Activated naive CD8-positive, alpha-beta T cell (primary cell): ENCODE data around the gene TMEM62.
"Not testable (repeated sequence)": the region's sequence is repeated elsewhere in the genome, so short reads cannot be mapped to it uniquely, and the experiment has no call there.

ENCODE experiments used
- H3K27ac Mint-ChIP-seq: one replicate; pipeline ENCODE4 v1.8.0; 2021; ENCODE audit warnings: mixed read lengths
- H3K27me3 Mint-ChIP-seq: one replicate; pipeline ENCODE4 v1.8.0; 2021; ENCODE audit warnings: mixed read lengths
- H3K36me3 Mint-ChIP-seq: one replicate; pipeline ENCODE4 v1.8.0; 2021; ENCODE audit warnings: mixed read lengths
- H3K4me1 Mint-ChIP-seq: one replicate; pipeline ENCODE4 v1.8.0; 2021; ENCODE audit warnings: low read depth, mixed read lengths
- H3K4me3 Mint-ChIP-seq: one replicate; pipeline ENCODE4 v1.8.0; 2021; ENCODE audit warnings: mild to moderate bottlenecking, mixed read lengths
- H3K9me3 Mint-ChIP-seq: one replicate; pipeline ENCODE4 v1.8.0; 2021; ENCODE audit warnings: low read depth, mixed read lengths

Gene TMEM62

GRCh38 chr15:43215961-43216360 is 82.6 kb downstream of the TMEM62 start:
- Mint-ChIP-seq H3K27ac (no peak overlapping the region), H3K4me3 (no peak overlapping the region), H3K4me1 (no peaks in the 10 kb centered on the region), H3K36me3 (no peaks in the 10 kb centered on the region), H3K27me3 (no peaks in the 10 kb centered on the region), H3K9me3 (no peaks in the 10 kb centered on the region)

- H3K27ac Mint-ChIP-seq = no peak overlapping the region
- no peaks in the 10 kb centered on the region for H3K9me3 Mint-ChIP-seq
- H3K27me3 Mint-ChIP-seq = no peaks in the 10 kb centered on the region
- no peaks in the 10 kb centered on the region for H3K4me1 Mint-ChIP-seq
- no peaks in the 10 kb centered on the region for H3K36me3 Mint-ChIP-seq
- H3K4me3 Mint-ChIP-seq = no peak overlapping the region
Measured at GRCh38 chr15:43218908-43219706, 85.7 kb downstream of the TMEM62 start.

GRCh38 chr15:43219929-43220928 is 86.8 kb downstream of the TMEM62 start:
- no peak overlapping the region for H3K27ac Mint-ChIP-seq
- no peaks in the 10 kb centered on the region for H3K36me3 Mint-ChIP-seq
- no peaks in the 10 kb centered on the region for H3K4me1 Mint-ChIP-seq
- no peaks in the 10 kb centered on the region for H3K27me3 Mint-ChIP-seq
- no peak overlapping the region for H3K4me3 Mint-ChIP-seq
- H3K9me3 Mint-ChIP-seq = no peaks in the 10 kb centered on the region

GRCh38 chr15:43220991-43221403 is 87.6 kb downstream of the TMEM62 start, which contains the start of gene EPB42:
EPB42 (minus strand) TSS chr15:43221018; CDS start chr15:43220825, 193 bp downstream.
- H3K9me3 Mint-ChIP-seq = no peaks in the 10 kb centered on the region
- H3K36me3 Mint-ChIP-seq = no peaks in the 10 kb centered on the region
- H3K4me1 Mint-ChIP-seq = peaks cover 7% of the 10 kb centered on the region
- H3K4me3 Mint-ChIP-seq = no peak within 1 kb of the TSS
- H3K27me3 Mint-ChIP-seq = peaks cover 1% of the 10 kb centered on the region
- H3K27ac Mint-ChIP-seq = no peak within 1 kb of the TSS

GRCh38 chr15:43221422-43221821 is 88.0 kb downstream of the TMEM62 start:
- H3K36me3 Mint-ChIP-seq = no peaks in the 10 kb centered on the region
- peaks cover 1% of the 10 kb centered on the region for H3K27me3 Mint-ChIP-seq
- peaks cover 8% of the 10 kb centered on the region for H3K4me1 Mint-ChIP-seq
- no peak overlapping the region for H3K4me3 Mint-ChIP-seq
- no peak overlapping the region for H3K27ac Mint-ChIP-seq
- H3K9me3 Mint-ChIP-seq = no peaks in the 10 kb centered on the region

- H3K27ac Mint-ChIP-seq = no peak overlapping the region
- H3K9me3 Mint-ChIP-seq = no peaks in the 10 kb centered on the region
- peaks cover 8% of the 10 kb centered on the region for H3K4me1 Mint-ChIP-seq
- H3K4me3 Mint-ChIP-seq = peak overlapping the region; percentile 47
- H3K36me3 Mint-ChIP-seq = no peaks in the 10 kb centered on the region
- peaks cover 5% of the 10 kb centered on the region for H3K27me3 Mint-ChIP-seq
Measured at GRCh38 chr15:43225201-43225949, 92.0 kb downstream of the TMEM62 start.

GRCh38 chr15:43225950-43226255 is 92.5 kb downstream of the TMEM62 start:
- H3K9me3 Mint-ChIP-seq, H3K4me1 Mint-ChIP-seq, H3K27me3 Mint-ChIP-seq, H3K27ac Mint-ChIP-seq, H3K36me3 Mint-ChIP-seq: not testable (repeated sequence)
- peak overlapping the region; percentile 47 for H3K4me3 Mint-ChIP-seq

- peaks cover 5% of the 10 kb centered on the region for H3K27me3 Mint-ChIP-seq
- H3K9me3 Mint-ChIP-seq = no peaks in the 10 kb centered on the region
- peaks cover 8% of the 10 kb centered on the region for H3K4me1 Mint-ChIP-seq
- H3K36me3 Mint-ChIP-seq = no peaks in the 10 kb centered on the region
- H3K27ac Mint-ChIP-seq = no peak overlapping the region
- no peak overlapping the region for H3K4me3 Mint-ChIP-seq
Measured at GRCh38 chr15:43226436-43227305, 93.3 kb downstream of the TMEM62 start.

- H3K36me3 Mint-ChIP-seq = no peaks in the 10 kb centered on the region
- H3K4me3 Mint-ChIP-seq = no peak overlapping the region
- peaks cover 8% of the 10 kb centered on the region for H3K4me1 Mint-ChIP-seq
- peaks cover 5% of the 10 kb centered on the region for H3K27me3 Mint-ChIP-seq
- no peak overlapping the region for H3K27ac Mint-ChIP-seq
- no peaks in the 10 kb centered on the region for H3K9me3 Mint-ChIP-seq
Measured at GRCh38 chr15:43229977-43230376, 96.6 kb downstream of the TMEM62 start.

GRCh38 chr15:43230640-43231115 is 97.3 kb downstream of the TMEM62 start:
- H3K36me3 Mint-ChIP-seq = no peaks in the 10 kb centered on the region
- H3K27ac Mint-ChIP-seq = no peak overlapping the region
- no peak overlapping the region for H3K4me3 Mint-ChIP-seq
- H3K9me3 Mint-ChIP-seq = no peaks in the 10 kb centered on the region
- H3K4me1 Mint-ChIP-seq = peaks cover 3% of the 10 kb centered on the region
- H3K27me3 Mint-ChIP-seq = peaks cover 3% of the 10 kb centered on the region

- Mint-ChIP-seq H3K4me3 (no peak overlapping the region), H3K9me3 (no peaks in the 10 kb centered on the region), H3K27me3 (peaks cover 2% of the 10 kb centered on the region), H3K27ac (no peak overlapping the region), H3K36me3 (no peaks in the 10 kb centered on the region), H3K4me1 (no peaks in the 10 kb centered on the region)
Measured at GRCh38 chr15:43232289-43232874, 99.0 kb downstream of the TMEM62 start.
